ENCODE measurements around the gene MYRFL.

The MYRFL gene

GRCh38 chr12:69966409-69966808 lies 141.4 kb downstream of the MYRFL start:
- Histone ChIP-seq H3K4ac (ENCODE audit: low read depth, low read length) (no peak overlapping the region), H4K12ac (ENCODE audit: low read depth, low read length) (no peak overlapping the region), H3K79me1 (ENCODE audit: low read length) (no peaks in the 10 kb centered on the region), H2BK5ac (ENCODE audit: low read depth, low read length, poor library complexity) (no peak overlapping the region), H4K8ac (ENCODE audit: low read depth, low read length) (no peak overlapping the region), H3K27me3 (ENCODE audit: insufficient read depth, low read length) (no peaks in the 10 kb centered on the region), H3K18ac (ENCODE audit: low read length) (no peak overlapping the region), H2AK5ac (ENCODE audit: low read length) (no peak overlapping the region), H3K9me3 (ENCODE audit: insufficient read depth, low read depth, low read length) (no peaks in the 10 kb centered on the region), H3K79me2 (ENCODE audit: control insufficient read depth, insufficient read depth, low read length, poor library complexity) (no peaks in the 10 kb centered on the region), H2BK120ac (ENCODE audit: insufficient read depth, low read length, poor library complexity) (no peak overlapping the region), H3K23ac (ENCODE audit: low read length) (no peak overlapping the region), H2AFZ (ENCODE audit: insufficient read depth, low read length, poor library complexity) (no peak overlapping the region), H2BK12ac (ENCODE audit: low read length) (no peak overlapping the region), H4K91ac (ENCODE audit: low read depth, low read length) (no peak overlapping the region), H3K4me1 (ENCODE audit: control insufficient read depth in 1 of 2, insufficient read depth in 2 of 2, low read length in 2 of 2) (no peaks in the 10 kb centered on the region), H3K9ac (ENCODE audit: low read length) (no peak overlapping the region), H3K27ac (ENCODE audit: low read depth, low read length) (no peak overlapping the region), H3K4me2 (ENCODE audit: low read length) (no peak overlapping the region), H3K36me3 (ENCODE audit: control insufficient read depth in 1 of 2, insufficient read depth in 2 of 2, low read length in 2 of 2) (no peaks in the 10 kb centered on the region), H3K4me3 (ENCODE audit: low read depth, low read length) (no peak overlapping the region), H3K14ac (ENCODE audit: low read length) (no peak overlapping the region)
- DNase-seq, result peak; percentile 22 to 26
- WGBS (ENCODE audit: extremely low coverage, insufficient coverage, insufficient read length), result no CpG with 5 or more reads among the region's 1 CpG

DNA sequence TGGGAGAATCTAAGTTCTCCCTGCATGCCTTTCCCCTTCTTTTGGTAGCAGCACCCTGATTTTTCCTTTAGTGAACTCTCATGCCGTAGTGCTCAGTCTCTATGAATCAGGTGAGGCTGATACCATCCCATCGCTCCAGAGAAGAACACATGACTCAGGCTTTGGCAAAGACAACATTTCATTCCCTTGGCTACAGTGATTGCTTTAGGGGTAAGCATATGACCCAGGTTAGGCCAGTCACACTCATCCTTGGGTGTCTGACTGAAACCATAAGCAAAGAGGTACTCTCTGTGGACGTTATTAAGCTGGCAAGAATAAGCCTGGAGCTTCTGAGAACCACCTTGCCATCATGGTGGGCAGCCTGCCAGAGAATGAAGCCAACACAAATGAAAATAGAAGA lies 141.8 kb downstream of the MYRFL start:
- Histone ChIP-seq H3K4ac (ENCODE audit: low read depth, low read length) (no peak overlapping the region), H2BK120ac (ENCODE audit: insufficient read depth, low read length, poor library complexity) (no peak overlapping the region), H3K4me3 (ENCODE audit: low read depth, low read length) (no peak overlapping the region), H3K79me2 (ENCODE audit: control insufficient read depth, insufficient read depth, low read length, poor library complexity) (no peaks in the 10 kb centered on the region), H3K36me3 (ENCODE audit: control insufficient read depth in 1 of 2, insufficient read depth in 2 of 2, low read length in 2 of 2) (no peaks in the 10 kb centered on the region), H3K9ac (ENCODE audit: low read length) (no peak overlapping the region), H3K23ac (ENCODE audit: low read length) (peak overlapping the region; percentile 69), H3K4me2 (ENCODE audit: low read length) (no peak overlapping the region), H2BK5ac (ENCODE audit: low read depth, low read length, poor library complexity) (no peak overlapping the region), H3K14ac (ENCODE audit: low read length) (no peak overlapping the region), H2BK12ac (ENCODE audit: low read length) (no peak overlapping the region), H3K4me1 (ENCODE audit: control insufficient read depth in 1 of 2, insufficient read depth in 2 of 2, low read length in 2 of 2) (no peaks in the 10 kb centered on the region), H4K12ac (ENCODE audit: low read depth, low read length) (no peak overlapping the region), H3K9me3 (ENCODE audit: insufficient read depth, low read depth, low read length) (no peaks in the 10 kb centered on the region), H3K27ac (ENCODE audit: low read depth, low read length) (no peak overlapping the region), H4K8ac (ENCODE audit: low read depth, low read length) (no peak overlapping the region), H3K79me1 (ENCODE audit: low read length) (no peaks in the 10 kb centered on the region), H3K18ac (ENCODE audit: low read length) (no peak overlapping the region), H2AK5ac (ENCODE audit: low read length) (no peak overlapping the region), H2AFZ (ENCODE audit: insufficient read depth, low read length, poor library complexity) (no peak overlapping the region), H4K91ac (ENCODE audit: low read depth, low read length) (no peak overlapping the region), H3K27me3 (ENCODE audit: insufficient read depth, low read length) (no peaks in the 10 kb centered on the region)
- DNase-seq, result peak in 1 of 2 donors; percentile 10
- no CpG with 5 or more reads among the region's 3 CpGs for WGBS (ENCODE audit: extremely low coverage, insufficient coverage, insufficient read length)

DNA sequence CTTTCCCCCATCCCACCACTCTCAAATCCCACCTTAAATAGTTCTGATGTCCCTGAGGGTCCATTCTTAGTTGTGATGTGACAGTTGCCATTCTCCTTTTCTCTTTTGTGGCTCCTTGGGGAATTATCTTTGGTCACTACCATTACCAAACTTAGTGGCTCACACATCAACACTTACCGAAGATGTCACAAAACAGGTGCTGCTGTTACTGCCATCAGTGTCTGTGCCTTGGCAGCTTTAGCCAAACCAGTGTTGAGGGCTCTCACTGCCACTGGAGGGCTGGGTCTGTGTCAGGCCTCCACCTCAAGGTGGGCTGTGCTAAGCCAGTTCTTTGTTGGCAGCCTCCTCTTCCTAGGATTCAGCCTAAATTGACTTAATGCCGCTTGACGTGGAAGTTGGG lies 144.0 kb downstream of the MYRFL start:
- H3K4me1 ChIP-seq (ENCODE audit: control insufficient read depth in 1 of 2, insufficient read depth in 2 of 2, low read length in 2 of 2), result no peaks in the 10 kb centered on the region
- no peaks in the 10 kb centered on the region for H3K79me2 ChIP-seq (ENCODE audit: control insufficient read depth, insufficient read depth, low read length, poor library complexity)

DNA sequence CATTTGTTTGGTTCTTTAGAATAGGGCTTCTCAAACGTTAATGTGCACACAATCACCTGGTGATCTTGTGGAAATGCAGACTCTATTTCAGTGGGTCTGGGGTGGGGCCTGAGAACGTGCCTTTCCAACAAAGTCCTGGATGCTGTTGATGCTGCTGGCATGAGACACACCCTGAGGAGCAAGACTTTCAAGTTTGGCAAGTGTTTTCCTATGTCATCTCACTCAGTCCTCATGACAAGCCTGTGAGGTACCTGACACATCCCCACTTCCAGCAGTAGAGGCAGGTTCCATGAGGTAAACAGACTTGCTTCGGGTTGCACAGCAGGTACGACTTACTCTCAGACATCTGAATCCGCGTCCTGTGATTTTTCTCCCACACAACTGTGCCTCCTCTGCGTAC lies 147.1 kb downstream of the MYRFL start:
- WGBS (ENCODE audit: extremely low coverage, insufficient coverage, insufficient read length), result no CpG with 5 or more reads among the region's 7 CpGs

More for the DNA sequence above, 144.0 kb downstream of the MYRFL start:
- Histone ChIP-seq H3K9me3 (ENCODE audit: insufficient read depth, low read depth, low read length) (no peaks in the 10 kb centered on the region), H3K4me3 (ENCODE audit: low read depth, low read length) (no peak overlapping the region), H3K4me2 (ENCODE audit: low read length) (no peak overlapping the region), H2BK12ac (ENCODE audit: low read length) (no peak overlapping the region), H3K27ac (ENCODE audit: low read depth, low read length) (no peak overlapping the region), H4K91ac (ENCODE audit: low read depth, low read length) (no peak overlapping the region), H4K12ac (ENCODE audit: low read depth, low read length) (no peak overlapping the region), H2AFZ (ENCODE audit: insufficient read depth, low read length, poor library complexity) (no peak overlapping the region), H4K8ac (ENCODE audit: low read depth, low read length) (no peak overlapping the region), H2BK5ac (ENCODE audit: low read depth, low read length, poor library complexity) (no peak overlapping the region), H3K4ac (ENCODE audit: low read depth, low read length) (no peak overlapping the region), H3K23ac (ENCODE audit: low read length) (no peak overlapping the region), H3K18ac (ENCODE audit: low read length) (no peak overlapping the region), H3K9ac (ENCODE audit: low read length) (no peak overlapping the region), H3K14ac (ENCODE audit: low read length) (no peak overlapping the region), H3K27me3 (ENCODE audit: insufficient read depth, low read length) (no peaks in the 10 kb centered on the region), H2AK5ac (ENCODE audit: low read length) (no peak overlapping the region), H3K36me3 (ENCODE audit: control insufficient read depth in 1 of 2, insufficient read depth in 2 of 2, low read length in 2 of 2) (no peaks in the 10 kb centered on the region), H2BK120ac (ENCODE audit: insufficient read depth, low read length, poor library complexity) (no peak overlapping the region), H3K79me1 (ENCODE audit: low read length) (no peaks in the 10 kb centered on the region)
- no CpG with 5 or more reads among the region's 3 CpGs for WGBS (ENCODE audit: extremely low coverage, insufficient coverage, insufficient read length)
- DNase-seq, result no peak

More for the DNA sequence above, 147.1 kb downstream of the MYRFL start:
- Histone ChIP-seq H2BK5ac (ENCODE audit: low read depth, low read length, poor library complexity) (no peak overlapping the region), H3K14ac (ENCODE audit: low read length) (no peak overlapping the region), H3K4me2 (ENCODE audit: low read length) (no peak overlapping the region), H3K18ac (ENCODE audit: low read length) (no peak overlapping the region), H3K9ac (ENCODE audit: low read length) (no peak overlapping the region), H2BK120ac (ENCODE audit: insufficient read depth, low read length, poor library complexity) (no peak overlapping the region), H2AFZ (ENCODE audit: insufficient read depth, low read length, poor library complexity) (no peak overlapping the region), H3K79me2 (ENCODE audit: control insufficient read depth, insufficient read depth, low read length, poor library complexity) (no peaks in the 10 kb centered on the region), H3K27ac (ENCODE audit: low read depth, low read length) (no peak overlapping the region), H3K4me3 (ENCODE audit: low read depth, low read length) (no peak overlapping the region), H3K27me3 (ENCODE audit: insufficient read depth, low read length) (no peaks in the 10 kb centered on the region), H3K36me3 (ENCODE audit: control insufficient read depth in 1 of 2, insufficient read depth in 2 of 2, low read length in 2 of 2) (no peaks in the 10 kb centered on the region), H3K79me1 (ENCODE audit: low read length) (no peaks in the 10 kb centered on the region), H3K4ac (ENCODE audit: low read depth, low read length) (no peak overlapping the region), H4K91ac (ENCODE audit: low read depth, low read length) (no peak overlapping the region), H4K12ac (ENCODE audit: low read depth, low read length) (no peak overlapping the region), H3K9me3 (ENCODE audit: insufficient read depth, low read depth, low read length) (no peaks in the 10 kb centered on the region), H2AK5ac (ENCODE audit: low read length) (no peak overlapping the region), H3K23ac (ENCODE audit: low read length) (no peak overlapping the region), H2BK12ac (ENCODE audit: low read length) (no peak overlapping the region), H3K4me1 (ENCODE audit: control insufficient read depth in 1 of 2, insufficient read depth in 2 of 2, low read length in 2 of 2) (no peaks in the 10 kb centered on the region), H4K8ac (ENCODE audit: low read depth, low read length) (no peak overlapping the region)
- peak; percentile 9 to 42 for DNase-seq

Data from trophoblast cell (in vitro differentiated cells and primary cell).